AG04449 (cell line): ENCODE data around the gene PDZD8.

Experiments
- CTCF ChIA-PET: fragments of 350-600 bp; formaldehyde crosslinking; extraction: SDS; loops from one replicate; lab custom pipeline; 2021; ENCODE audit warnings: antibody characterized with exemption; lab: Yijun Ruan, JAX
- POLR2A ChIA-PET: fragments of 400-600, 350-600 bp; formaldehyde crosslinking; extraction: SDS; loops from one replicate; lab custom pipeline; 2020; ENCODE audit warnings: antibody characterized with exemption, inconsistent platforms; lab: Yijun Ruan, JAX
- DNase-seq: peaks from one replicate; pipeline ENCODE4 v3.0.0-alpha.2; 2010; ENCODE audit warnings: low read depth, low spot score
- H3K4me3 ChIP-seq: 2 replicates; pipeline ENCODE4 v1.5.1; 2011; ENCODE audit warnings: low read depth, mild to moderate bottlenecking, control low read depth, low read length
- TF ChIP-seq, protein P1 (sequence below): IDR thresholded peaks from one replicate; pipeline ENCODE4 v1.5.1; 2011; ENCODE audit warnings: mild to moderate bottlenecking, moderate library complexity, low read length, control low read depth, inconsistent platforms; ENCODE audit not compliant: insufficient read depth; ENCODE audit errors: missing control alignments

PDZD8 gene

GRCh38 chr10:117254774-117255735, 120.2 kb downstream of the PDZD8 start:
- H3K4me3 ChIP-seq = no peak overlapping the region
- ChIA-PET POLR2A (no interaction called here), CTCF (no interaction called here)
- no peak for DNase-seq
- TF ChIP-seq, protein P1, sequence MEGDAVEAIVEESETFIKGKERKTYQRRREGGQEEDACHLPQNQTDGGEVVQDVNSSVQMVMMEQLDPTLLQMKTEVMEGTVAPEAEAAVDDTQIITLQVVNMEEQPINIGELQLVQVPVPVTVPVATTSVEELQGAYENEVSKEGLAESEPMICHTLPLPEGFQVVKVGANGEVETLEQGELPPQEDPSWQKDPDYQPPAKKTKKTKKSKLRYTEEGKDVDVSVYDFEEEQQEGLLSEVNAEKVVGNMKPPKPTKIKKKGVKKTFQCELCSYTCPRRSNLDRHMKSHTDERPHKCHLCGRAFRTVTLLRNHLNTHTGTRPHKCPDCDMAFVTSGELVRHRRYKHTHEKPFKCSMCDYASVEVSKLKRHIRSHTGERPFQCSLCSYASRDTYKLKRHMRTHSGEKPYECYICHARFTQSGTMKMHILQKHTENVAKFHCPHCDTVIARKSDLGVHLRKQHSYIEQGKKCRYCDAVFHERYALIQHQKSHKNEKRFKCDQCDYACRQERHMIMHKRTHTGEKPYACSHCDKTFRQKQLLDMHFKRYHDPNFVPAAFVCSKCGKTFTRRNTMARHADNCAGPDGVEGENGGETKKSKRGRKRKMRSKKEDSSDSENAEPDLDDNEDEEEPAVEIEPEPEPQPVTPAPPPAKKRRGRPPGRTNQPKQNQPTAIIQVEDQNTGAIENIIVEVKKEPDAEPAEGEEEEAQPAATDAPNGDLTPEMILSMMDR = no peak

- ChIA-PET CTCF (interaction anchor here (1.3 kb wide), 1 partner anchor 37 kb away, joined by 5 read pairs; no protein-coding TSS in a partner anchor), POLR2A (no interaction called here)
- DNase-seq = no peak
These were observed 120.9 kb downstream of the PDZD8 start for GRCh38 chr10:117254338-117254737.

GRCh38 chr10:117253908-117254307, 121.3 kb downstream of the PDZD8 start:
- ChIA-PET POLR2A (no interaction called here), CTCF (interaction anchor here (1.3 kb wide), 1 partner anchor 37 kb away, joined by 5 read pairs; no protein-coding TSS in a partner anchor)
- TF ChIP-seq, protein P1 = no peak
- DNase-seq = no peak
- H3K4me3 ChIP-seq = no peak overlapping the region

More at GRCh38 chr10:117254338-117254737, 120.9 kb downstream of the PDZD8 start:
- TF ChIP-seq, protein P1 = no peak
- no peak overlapping the region for H3K4me3 ChIP-seq

DNA sequence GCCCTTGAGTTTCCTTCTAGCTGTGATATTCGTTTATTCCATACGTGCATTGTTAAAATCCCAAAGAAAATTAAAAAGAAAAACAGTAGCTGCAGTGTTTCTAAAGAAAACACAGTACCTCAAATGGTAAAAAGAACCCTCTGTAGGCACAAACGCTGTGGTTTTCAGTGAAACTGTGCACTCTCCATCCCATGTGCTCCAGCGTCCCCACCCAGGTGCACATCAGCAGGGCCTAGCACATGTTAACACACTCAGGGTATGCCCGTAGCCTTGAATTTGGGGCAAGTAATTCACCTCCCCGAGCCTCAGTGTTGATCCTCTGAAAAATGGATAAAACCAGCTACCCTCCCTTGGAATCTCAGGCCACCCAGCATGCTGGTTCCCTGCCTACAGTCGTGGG, 124.8 kb downstream of the PDZD8 start:
- POLR2A ChIA-PET = no interaction called here
- CTCF ChIA-PET = interaction anchor here (3.9 kb wide), 1 partner anchor 34 kb away, joined by 23 read pairs; no protein-coding TSS in a partner anchor
- TF ChIP-seq, protein P1 = no peak
- no peak for DNase-seq
- no peak overlapping the region for H3K4me3 ChIP-seq

GRCh38 chr10:117249493-117250093, 125.6 kb downstream of the PDZD8 start:
- POLR2A ChIA-PET = interaction anchor here (0.6 to 0.7 kb wide), 2 partner anchors 70 to 78 kb away, joined by 3 read pairs; no protein-coding TSS in a partner anchor
- no peak for DNase-seq
- TF ChIP-seq, protein P1 = no peak
- no peak overlapping the region for H3K4me3 ChIP-seq
- CTCF ChIA-PET = interaction anchor here (1.1 to 3.9 kb wide), 2 partner anchors 24 to 33 kb away, joined by 3 to 23 read pairs; no protein-coding TSS in a partner anchor
